Measurements from ENCODE around the gene CEPT1.

DNA sequence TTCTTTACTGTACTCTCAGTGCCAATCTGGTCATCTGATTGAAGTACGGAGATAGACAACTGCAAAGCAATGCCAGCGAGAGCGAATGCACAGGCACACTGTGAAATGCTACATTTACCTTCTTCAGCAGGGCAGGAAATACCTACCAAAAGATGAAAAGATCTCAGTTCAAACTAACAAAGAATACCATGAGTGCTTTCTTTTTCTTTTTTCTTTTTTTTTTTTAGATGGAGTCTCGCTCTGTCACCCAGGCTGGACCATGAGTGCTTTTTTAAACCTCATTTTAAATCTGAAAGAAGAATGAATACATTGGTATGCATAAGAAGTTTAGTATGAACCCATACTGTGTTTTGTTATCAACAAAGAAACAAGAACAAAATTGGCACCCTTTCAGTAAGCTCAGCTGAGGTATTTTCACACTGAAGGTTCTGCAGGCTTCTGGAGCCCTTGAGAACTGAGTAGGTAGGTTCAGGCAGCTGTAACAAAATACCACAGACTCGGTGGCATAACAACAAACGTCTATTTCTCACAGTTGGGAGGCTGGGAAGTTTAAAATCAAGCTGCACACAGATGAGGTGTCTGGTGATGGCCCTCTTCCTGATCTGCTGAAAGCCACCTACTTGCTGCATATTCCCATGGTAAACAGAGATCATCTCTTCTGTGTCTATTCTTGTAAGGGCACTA is 85.8 kb downstream of the CEPT1 start:
- TF ChIP-seq, protein P1, sequence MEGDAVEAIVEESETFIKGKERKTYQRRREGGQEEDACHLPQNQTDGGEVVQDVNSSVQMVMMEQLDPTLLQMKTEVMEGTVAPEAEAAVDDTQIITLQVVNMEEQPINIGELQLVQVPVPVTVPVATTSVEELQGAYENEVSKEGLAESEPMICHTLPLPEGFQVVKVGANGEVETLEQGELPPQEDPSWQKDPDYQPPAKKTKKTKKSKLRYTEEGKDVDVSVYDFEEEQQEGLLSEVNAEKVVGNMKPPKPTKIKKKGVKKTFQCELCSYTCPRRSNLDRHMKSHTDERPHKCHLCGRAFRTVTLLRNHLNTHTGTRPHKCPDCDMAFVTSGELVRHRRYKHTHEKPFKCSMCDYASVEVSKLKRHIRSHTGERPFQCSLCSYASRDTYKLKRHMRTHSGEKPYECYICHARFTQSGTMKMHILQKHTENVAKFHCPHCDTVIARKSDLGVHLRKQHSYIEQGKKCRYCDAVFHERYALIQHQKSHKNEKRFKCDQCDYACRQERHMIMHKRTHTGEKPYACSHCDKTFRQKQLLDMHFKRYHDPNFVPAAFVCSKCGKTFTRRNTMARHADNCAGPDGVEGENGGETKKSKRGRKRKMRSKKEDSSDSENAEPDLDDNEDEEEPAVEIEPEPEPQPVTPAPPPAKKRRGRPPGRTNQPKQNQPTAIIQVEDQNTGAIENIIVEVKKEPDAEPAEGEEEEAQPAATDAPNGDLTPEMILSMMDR (IDR thresholded peaks at IDR 0.05; ENCODE audit: low read depth, low read length, poor library complexity, severe bottlenecking): no peak
- no peak for TF ChIP-seq EZH2phosphoT487 (IDR thresholded peaks at IDR 0.05; ENCODE audit: borderline replicate concordance, low read length)
